ENCODE results near the gene CXCL17.
"Not testable (repeated sequence)": the region's sequence is repeated elsewhere in the genome, so short reads cannot be mapped to it uniquely, and the experiment has no call there.

Gene CXCL17

GRCh38 chr19:42467183-42467760 lies 24.5 kb upstream of the CXCL17 start:
- peak overlapping the region in 1 of 21 experiments; percentile 43 for H3K27ac ChIP-seq
- no peak overlapping the region for H3K4me3 ChIP-seq

- peak overlapping the region in 2 of 21 experiments; percentile 20 to 43 for H3K27ac ChIP-seq
- H3K4me3 ChIP-seq, result no peak overlapping the region
These were observed 23.9 kb upstream of the CXCL17 start for GRCh38 chr19:42466521-42467182.

- Histone ChIP-seq H3K27ac (peak overlapping the region in 2 of 21 experiments; percentile 20 to 43), H3K4me3 (no peak overlapping the region)
These were observed 23.1 kb upstream of the CXCL17 start for GRCh38 chr19:42465827-42466280.

- peak overlapping the region in 1 of 21 experiments; percentile 21 for H3K27ac ChIP-seq
- H3K4me3 ChIP-seq, result no peak overlapping the region
These were observed 19.1 kb upstream of the CXCL17 start for GRCh38 chr19:42461700-42462324.

- H3K4me3 ChIP-seq, result not testable (repeated sequence)
- peak overlapping the region in 2 of 21 experiments; percentile 38 to 51 for H3K27ac ChIP-seq
These were observed 18.5 kb upstream of the CXCL17 start for GRCh38 chr19:42461231-42461630.

- H3K4me3 ChIP-seq, result no peak overlapping the region
- H3K27ac ChIP-seq, result no peak overlapping the region
These were observed 17.2 kb upstream of the CXCL17 start for GRCh38 chr19:42459926-42460325.

GRCh38 chr19:42455621-42456081 lies 12.9 kb upstream of the CXCL17 start:
- no peak overlapping the region for H3K27ac ChIP-seq

GRCh38 chr19:42455086-42455485 lies 12.3 kb upstream of the CXCL17 start:
- H3K27ac ChIP-seq, result no peak overlapping the region
- no peak overlapping the region for H3K4me3 ChIP-seq

More at GRCh38 chr19:42455621-42456081, 12.9 kb upstream of the CXCL17 start:
- no peak overlapping the region for H3K4me3 ChIP-seq

GRCh38 chr19:42452590-42452989 lies 9.8 kb upstream of the CXCL17 start:
- Histone ChIP-seq H3K27ac (no peak overlapping the region), H3K4me3 (no peak overlapping the region)

GRCh38 chr19:42450314-42450934 lies 7.7 kb upstream of the CXCL17 start:
- Histone ChIP-seq H3K27ac (peak overlapping the region in 2 of 21 experiments; percentile 14 to 45), H3K4me3 (no peak overlapping the region)

- H3K4me3 ChIP-seq, H3K27ac ChIP-seq: not testable (repeated sequence)
These were observed 5.6 kb upstream of the CXCL17 start for GRCh38 chr19:42448306-42448705.

- no peak overlapping the region for H3K27ac ChIP-seq
- no peak overlapping the region for H3K4me3 ChIP-seq
These were observed 3.2 kb upstream of the CXCL17 start for GRCh38 chr19:42445948-42446347.

GRCh38 chr19:42443944-42444398 lies 1.2 kb upstream of the CXCL17 start:
- no peak overlapping the region for H3K4me3 ChIP-seq
- H3K27ac ChIP-seq, result no peak overlapping the region

- Histone ChIP-seq H3K27ac (peak overlapping the region in 6 of 21 experiments; percentile 33 to 53 (median 45)), H3K4me3 (no peak overlapping the region)
These were observed 1.7 kb downstream of the CXCL17 start for GRCh38 chr19:42441049-42441445.

GRCh38 chr19:42440357-42441048 lies 2.2 kb downstream of the CXCL17 start:
- H3K27ac ChIP-seq, result peak overlapping the region in 6 of 21 experiments; percentile 33 to 53 (median 42)
- no peak overlapping the region for H3K4me3 ChIP-seq

GRCh38 chr19:42436006-42436405 lies 6.7 kb downstream of the CXCL17 start:
- H3K27ac ChIP-seq, result no peak overlapping the region
- no peak overlapping the region for H3K4me3 ChIP-seq

GRCh38 chr19:42435316-42435715 lies 7.4 kb downstream of the CXCL17 start:
- peak overlapping the region in 1 of 21 experiments; percentile 40 for H3K27ac ChIP-seq

GRCh38 chr19:42433503-42434260 lies 9.1 kb downstream of the CXCL17 start:
- no peak overlapping the region for H3K4me3 ChIP-seq
- peak overlapping the region in 3 of 21 experiments; percentile 8 to 60 (median 57) for H3K27ac ChIP-seq

More at GRCh38 chr19:42435316-42435715, 7.4 kb downstream of the CXCL17 start:
- no peak overlapping the region for H3K4me3 ChIP-seq

GRCh38 chr19:42431486-42431885 lies 11.3 kb downstream of the CXCL17 start:
- Histone ChIP-seq H3K4me3 (no peak overlapping the region), H3K27ac (no peak overlapping the region)
